ENCODE results near the gene ATP6V0A1.
A peak's percentile ranks its signal among the peaks of the same experiment; 100 is the strongest.
"Not testable (repeated sequence)": the region's sequence is repeated elsewhere in the genome, so short reads cannot be mapped to it uniquely, and the experiment has no call there.

ATP6V0A1 gene

GRCh38 chr17:42438600-42439567 lies 19.8 kb upstream of the ATP6V0A1 start:
- no peak for DNase-seq

- no peak for DNase-seq
These were observed 17.1 kb upstream of the ATP6V0A1 start for GRCh38 chr17:42441371-42442195.

DNA sequence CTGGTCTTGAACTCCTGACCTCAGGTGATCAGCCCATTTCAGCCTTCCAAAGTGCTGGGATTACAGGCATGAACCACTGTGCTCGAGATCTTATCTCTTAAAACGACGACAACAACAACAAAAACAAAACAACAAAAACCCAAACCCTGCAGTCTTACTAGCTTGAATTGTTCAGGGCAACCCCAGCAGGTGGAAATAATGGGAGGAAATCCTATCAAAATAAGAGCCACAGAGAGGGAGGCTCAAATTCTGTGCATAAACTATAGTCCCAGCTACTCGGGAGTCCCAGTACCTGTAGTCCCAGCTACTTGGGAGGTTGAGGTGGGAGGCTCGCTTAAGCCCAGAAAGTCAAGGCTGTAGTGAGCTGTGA lies 16.5 kb upstream of the ATP6V0A1 start:
- DNase-seq: no peak

DNA sequence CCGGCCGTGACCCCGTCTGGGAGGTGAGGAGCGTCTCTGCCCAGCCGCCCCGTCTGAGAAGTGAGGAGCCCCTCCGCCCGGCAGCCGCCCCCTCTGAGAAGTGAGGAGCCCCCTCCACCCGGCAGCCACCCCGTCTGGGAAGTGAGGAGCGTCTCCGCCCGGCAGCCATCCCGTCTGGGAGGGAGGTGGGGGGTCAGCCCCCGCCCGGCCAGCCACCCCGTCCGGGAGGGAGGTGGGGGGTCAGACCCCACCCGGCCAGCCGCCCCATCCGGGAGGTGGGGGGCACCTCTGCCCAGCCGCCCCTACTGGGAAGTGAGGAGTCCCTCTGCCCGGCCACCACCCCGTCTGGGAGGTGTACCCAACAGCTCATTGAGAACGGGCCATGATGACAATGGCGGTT lies 9.5 kb upstream of the ATP6V0A1 start:
- not testable (repeated sequence) for DNase-seq

DNA sequence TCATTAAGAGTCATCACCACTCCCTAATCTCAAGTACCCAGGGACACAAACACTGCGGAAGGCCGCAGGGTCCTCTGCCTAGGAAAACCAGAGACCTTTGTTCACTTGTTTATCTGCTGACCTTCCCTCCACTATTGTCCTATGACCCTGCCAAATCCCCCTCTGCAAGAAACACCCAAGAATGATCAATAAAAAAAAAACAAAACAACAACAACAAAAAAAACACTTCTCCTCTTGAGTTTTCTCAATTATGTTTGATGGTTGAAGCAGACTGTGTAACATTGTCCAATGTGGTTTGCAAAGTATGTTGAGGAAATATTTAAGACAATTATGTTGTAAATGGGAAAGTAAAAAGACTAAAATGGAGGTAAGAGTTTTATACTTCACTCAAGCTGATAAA lies 8.8 kb upstream of the ATP6V0A1 start:
- DNase-seq: not testable (repeated sequence)

DNA sequence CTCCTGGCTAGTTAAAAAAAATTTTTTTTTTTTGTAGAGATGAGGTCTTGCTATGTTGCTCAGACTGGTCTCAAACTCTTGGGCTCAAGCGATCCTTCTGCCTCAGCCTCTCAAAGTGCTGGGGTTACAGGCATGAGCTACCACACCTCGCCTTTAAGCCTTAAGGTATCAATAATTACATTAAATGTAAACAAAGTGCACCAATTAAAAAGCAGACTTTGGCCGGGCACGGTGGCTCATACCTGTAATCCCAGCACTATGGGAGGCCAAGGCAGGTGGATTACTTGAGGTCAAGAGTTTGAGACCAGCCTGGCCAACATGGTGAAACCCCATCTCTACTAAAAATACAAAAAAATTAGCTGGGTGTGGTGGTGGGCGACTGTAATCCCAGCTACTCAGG lies 7.4 kb upstream of the ATP6V0A1 start:
- DNase-seq: not testable (repeated sequence)

DNA sequence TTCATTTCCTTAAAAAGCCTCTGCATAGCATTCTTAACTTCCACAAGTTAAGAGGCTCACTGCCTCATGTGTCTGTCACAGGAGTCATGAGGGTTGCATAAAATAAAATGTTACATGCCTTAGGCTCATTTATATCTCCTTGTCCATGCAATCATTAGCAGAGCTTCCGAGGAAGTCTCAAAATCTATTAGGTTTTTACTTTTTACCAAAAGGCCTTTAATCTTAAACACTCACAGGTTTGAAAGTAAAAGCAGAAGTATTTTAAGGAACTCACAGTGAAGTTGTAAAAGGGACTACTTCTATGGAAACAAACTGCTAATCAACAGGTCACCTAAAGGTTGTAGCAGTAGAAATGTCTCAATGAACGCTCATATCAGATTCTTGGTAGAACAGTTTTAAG lies 5.2 kb upstream of the ATP6V0A1 start:
- DNase-seq: no peak

- not testable (repeated sequence) for DNase-seq
These were observed 3.7 kb upstream of the ATP6V0A1 start for GRCh38 chr17:42454987-42455386.

DNA sequence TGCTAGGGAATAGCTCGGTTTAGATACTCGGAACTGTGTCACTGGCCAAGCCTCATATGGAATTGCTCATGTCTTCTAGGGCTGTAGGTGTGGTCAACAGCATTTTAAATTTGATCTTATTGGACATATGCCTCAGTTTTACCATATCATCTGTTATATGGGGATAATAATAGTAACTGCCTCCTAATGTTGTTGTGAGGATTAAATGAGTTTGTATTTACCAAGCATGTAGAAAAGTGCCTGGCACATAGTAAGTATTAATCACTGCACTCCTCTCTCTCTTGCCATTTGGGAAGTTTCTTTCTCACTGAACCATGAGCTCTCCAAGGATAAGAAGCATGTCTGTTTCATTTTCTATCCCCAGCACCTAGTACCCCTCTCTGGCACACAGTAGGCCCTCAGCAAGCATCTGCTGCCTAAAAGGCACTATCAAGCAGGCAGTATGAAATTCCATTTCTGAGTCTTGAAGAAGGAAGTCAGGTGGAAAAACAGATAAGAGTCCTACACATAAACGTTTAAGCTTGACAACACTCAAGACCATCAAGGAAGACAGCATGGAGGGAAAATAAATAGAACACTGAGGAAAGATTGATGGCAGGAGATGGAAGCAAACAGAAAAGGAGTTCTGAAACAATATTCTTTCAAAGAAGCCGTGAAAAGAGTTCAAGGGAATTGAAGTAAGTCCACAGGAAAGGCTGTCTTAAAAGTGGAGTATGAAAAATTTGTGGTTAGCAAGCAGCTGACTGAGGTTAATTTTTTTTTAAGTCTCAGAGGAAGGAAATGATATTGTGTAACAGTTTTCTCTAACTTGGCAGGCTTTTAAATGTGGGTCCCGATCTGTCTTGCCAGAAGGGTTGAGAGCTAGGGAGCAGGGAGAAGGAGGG lies 2.2 kb upstream of the ATP6V0A1 start:
- DNase-seq: no peak

- no peak for DNase-seq
These were observed 1.4 kb upstream of the ATP6V0A1 start for GRCh38 chr17:42457107-42457792.

DNA sequence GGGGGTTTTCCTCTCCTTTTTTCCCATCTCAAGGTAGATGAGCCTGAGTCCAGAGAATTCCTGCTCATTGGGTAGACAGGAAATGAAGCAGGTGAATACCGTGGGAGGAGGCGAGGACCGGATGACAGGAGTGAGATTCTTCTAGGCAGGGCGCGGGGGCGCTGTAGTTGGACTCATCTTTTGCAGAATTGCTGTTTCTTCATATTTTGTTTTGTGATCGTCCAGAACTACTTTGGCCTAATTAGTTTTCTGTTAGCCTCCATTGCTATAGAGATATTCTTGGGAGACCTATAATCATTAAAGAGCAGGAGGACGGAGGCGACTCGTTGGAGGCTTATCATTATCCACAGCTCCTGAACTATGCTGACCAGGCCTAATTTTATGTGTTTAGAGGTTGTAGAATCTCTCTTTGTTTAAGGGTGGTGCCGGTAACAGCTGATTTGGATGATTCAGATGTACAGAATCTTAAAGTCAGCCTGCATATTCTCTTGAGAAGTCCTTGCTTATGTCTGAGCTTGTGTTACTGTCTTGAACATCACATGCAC lies 650 bp downstream of the ATP6V0A1 start:
- DNase-seq: peak; percentile 67

DNA sequence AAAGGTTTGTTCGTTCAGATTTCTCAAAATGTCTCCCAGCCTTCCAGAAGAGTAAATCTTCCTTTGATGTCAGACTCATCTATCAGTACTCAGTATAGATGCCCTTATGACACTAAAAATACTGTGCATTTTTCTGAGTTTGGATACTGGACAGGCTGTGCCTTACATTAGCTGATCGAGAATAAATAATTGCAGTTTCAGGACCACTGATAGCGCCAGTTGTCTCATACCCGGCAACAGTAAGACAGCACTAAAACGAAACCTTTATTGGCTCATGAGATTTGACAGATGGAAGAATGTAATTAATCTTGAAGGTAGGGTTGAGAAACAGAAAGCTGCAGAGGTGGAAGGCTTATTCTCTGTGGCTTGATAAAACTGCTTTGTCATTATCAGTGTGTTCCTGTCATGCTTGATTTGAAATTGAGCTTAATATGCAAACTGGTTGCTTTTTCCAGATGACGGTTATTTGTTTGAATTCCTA lies 1.2 kb downstream of the ATP6V0A1 start:
- no peak for DNase-seq

DNA sequence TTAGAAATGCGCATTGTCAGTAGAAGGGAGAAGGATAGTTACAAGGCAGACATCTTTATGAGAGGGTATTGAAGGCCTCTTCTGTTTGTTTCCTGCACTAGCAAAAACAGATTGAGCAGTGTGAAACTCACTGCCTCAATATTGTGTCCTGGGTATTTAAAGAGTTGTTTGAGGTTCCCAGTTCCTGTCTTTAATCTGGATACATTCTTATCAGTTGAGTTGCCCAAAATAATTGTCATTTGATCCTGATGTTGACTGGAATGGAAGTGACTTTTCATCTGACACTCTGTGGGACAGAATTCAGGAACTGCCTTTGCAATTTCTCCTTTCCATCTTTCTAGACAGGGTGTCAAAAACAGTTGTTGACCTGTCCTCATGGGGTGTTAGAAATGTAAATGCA lies 1.7 kb downstream of the ATP6V0A1 start:
- DNase-seq: no peak

DNA sequence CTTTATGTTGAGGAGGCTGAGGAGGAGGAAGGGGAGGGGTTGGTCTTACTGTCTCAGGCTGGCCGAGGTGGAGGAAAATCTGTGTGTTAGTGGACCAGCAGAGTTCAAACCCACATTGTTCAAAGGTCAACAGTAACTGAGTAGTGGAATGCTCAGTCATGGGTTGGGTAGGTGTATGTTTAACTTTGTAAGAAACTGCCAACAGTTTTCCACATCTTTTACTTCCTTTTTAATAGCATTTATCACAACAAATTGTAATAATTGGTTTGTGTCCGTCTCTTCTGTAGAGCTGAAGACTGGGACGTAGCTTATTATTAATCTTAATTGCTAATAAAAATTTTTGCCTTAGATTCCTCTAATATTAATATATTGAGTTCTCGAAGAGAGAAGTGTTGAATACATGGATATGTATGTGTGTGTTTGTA lies 5.3 kb downstream of the ATP6V0A1 start:
- no peak for DNase-seq

- DNase-seq: no peak
These were observed 9.2 kb downstream of the ATP6V0A1 start for GRCh38 chr17:42467889-42468288.

- DNase-seq: no peak
These were observed 14.2 kb downstream of the ATP6V0A1 start for GRCh38 chr17:42472709-42473521.

- no peak for DNase-seq
These were observed 15.6 kb downstream of the ATP6V0A1 start for GRCh38 chr17:42474276-42474675.

DNA sequence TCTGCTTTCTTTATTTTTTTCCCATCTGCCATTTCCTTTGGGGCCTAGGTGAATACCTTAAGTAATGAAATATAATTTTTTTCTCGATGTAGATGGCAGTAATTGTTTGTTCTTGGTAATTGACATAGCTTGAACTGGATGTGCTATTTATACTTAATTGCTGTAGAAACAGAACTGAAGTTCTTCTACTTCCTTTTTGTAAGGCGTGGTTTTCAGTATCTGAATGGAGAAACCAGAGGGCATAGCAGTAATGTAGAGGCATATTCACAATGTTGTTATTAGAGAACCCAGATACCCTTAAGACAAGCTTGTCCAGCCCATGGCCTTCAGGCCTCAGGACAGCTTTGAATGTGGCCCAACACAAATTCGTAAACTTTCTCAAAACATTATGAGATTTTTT lies 16.4 kb downstream of the ATP6V0A1 start:
- DNase-seq: no peak

- DNase-seq: no peak
These were observed 17.2 kb downstream of the ATP6V0A1 start for GRCh38 chr17:42475835-42476234.

DNA sequence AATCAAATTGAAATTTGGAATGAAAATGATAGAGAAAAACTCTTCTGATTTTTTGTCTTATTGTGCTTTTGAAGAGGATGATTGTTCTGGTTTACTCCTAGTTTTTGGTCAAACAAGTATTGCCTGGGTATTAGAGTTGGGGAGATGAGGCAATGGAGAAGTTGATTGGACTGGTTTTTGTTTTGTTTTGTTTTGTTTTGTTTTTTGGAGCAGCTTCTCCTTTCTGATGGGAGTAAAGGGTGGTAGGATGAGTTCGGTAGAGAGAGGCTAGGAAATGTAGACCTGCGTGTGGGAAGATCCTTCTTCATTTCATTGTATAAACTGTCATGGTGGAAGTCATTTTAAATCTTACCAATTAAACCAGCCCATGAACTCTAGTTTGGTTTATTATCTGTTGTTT lies 17.7 kb downstream of the ATP6V0A1 start:
- no peak for DNase-seq

DNA sequence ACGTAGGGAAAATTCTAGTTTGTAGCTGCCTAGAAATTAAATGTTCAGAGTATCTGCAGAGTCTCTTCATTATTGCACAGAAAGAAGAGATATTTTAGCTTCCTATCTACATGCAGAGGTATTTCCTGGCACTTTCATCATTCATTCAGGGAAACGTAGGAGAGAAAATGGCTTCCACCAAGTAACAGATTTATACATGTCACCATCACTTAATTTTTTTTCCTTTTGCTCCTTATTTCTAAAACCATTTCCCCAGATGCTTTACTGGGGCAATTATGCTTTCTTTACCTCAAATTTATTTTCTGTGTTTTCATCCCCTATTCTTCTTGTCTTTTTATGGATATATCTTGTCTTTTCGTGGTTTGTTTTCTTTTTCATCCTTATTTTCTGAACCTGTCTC lies 18.5 kb downstream of the ATP6V0A1 start:
- no peak for DNase-seq
